ENCODE data around the gene C17orf67. TPM values are rescaled to one million over a fixed set of nuclear protein-coding genes. Genes with fewer than 3 reads are reported as not detected.

C17orf67 gene
- polyA plus RNA-seq, 1 donor (not counting 4 experiments of a cell fraction or from before 2014, with no cell fraction given), result 0.46 TPM

GRCh38 chr17:56849131-56849530, 15.4 kb upstream of the C17orf67 start:
- dilution Hi-C loops (cut with MboI; ENCODE audit: extremely low pct_ligation_motif_present, low sequenced_read_pairs), result no loop called here
- H3K9me1 ChIP-seq (ENCODE audit: control insufficient read depth, extremely low read depth, insufficient read depth, low read length), result no peaks in the 10 kb centered on the region

GRCh38 chr17:56847106-56847505, 13.4 kb upstream of the C17orf67 start:
- dilution Hi-C loops (cut with MboI; ENCODE audit: extremely low pct_ligation_motif_present, low sequenced_read_pairs), result no loop called here
- Histone ChIP-seq H3K36me3 (ENCODE audit: control insufficient read depth in 2 of 2, extremely low read depth in 1 of 2, insufficient read depth in 2 of 2, low read length in 2 of 2) (peaks cover 3 to 6% of the 10 kb centered on the region in 2 experiments), H3K4me1 (ENCODE audit: control insufficient read depth, extremely low read depth, insufficient read depth, low read length) (no peaks in the 10 kb centered on the region)

More at GRCh38 chr17:56849131-56849530, 15.4 kb upstream of the C17orf67 start:
- H3K9ac ChIP-seq (ENCODE audit: control insufficient read depth, extremely low read depth, insufficient read depth, low read length), result no peak overlapping the region
- no peak overlapping the region for H3K4me3 ChIP-seq (ENCODE audit: control insufficient read depth in 2 of 3, extremely low read depth in 1 of 3, insufficient read depth in 2 of 3, low read depth in 1 of 3, low read length in 3 of 3)
- no peaks in the 10 kb centered on the region for H3K27me3 ChIP-seq (ENCODE audit: control insufficient read depth, extremely low read depth, insufficient read depth, low read length)
- H3K4me1 ChIP-seq (ENCODE audit: control insufficient read depth, extremely low read depth, insufficient read depth, low read length), result no peaks in the 10 kb centered on the region
- H2AFZ ChIP-seq (ENCODE audit: control insufficient read depth, low read length), result no peak overlapping the region
- FAIRE-seq (no peak), DNase-seq (ENCODE audit: low read depth, low spot score) (no peak)
- TF ChIP-seq EZH2 (IDR thresholded peaks at IDR 0.05; ENCODE audit: low read length) (no peak), CTCF (optimal IDR thresholded peaks at IDR 0.05 in 1 of 3, IDR thresholded peaks at IDR 0.05 in 1 of 3, conservative IDR thresholded peaks at IDR 0.05 in 1 of 3; ENCODE audit: extremely low read depth in 1 of 3, insufficient read depth in 2 of 3, low read length in 3 of 3) (no peak)
- H4K20me1 ChIP-seq (ENCODE audit: control insufficient read depth, extremely low read depth, insufficient read depth, low read length), result no peaks in the 10 kb centered on the region
- H3K4me2 ChIP-seq (ENCODE audit: control insufficient read depth, extremely low read depth, insufficient read depth, low read depth, low read length), result no peak overlapping the region
- peaks cover 3 to 6% of the 10 kb centered on the region in 2 experiments for H3K36me3 ChIP-seq (ENCODE audit: control insufficient read depth in 2 of 2, extremely low read depth in 1 of 2, insufficient read depth in 2 of 2, low read length in 2 of 2)
- H3K79me2 ChIP-seq (ENCODE audit: control insufficient read depth, insufficient read depth, low read length), result no peaks in the 10 kb centered on the region
- H3K9me3 ChIP-seq (ENCODE audit: control insufficient read depth, low read depth, low read length), result no peaks in the 10 kb centered on the region
- H3K27ac ChIP-seq (ENCODE audit: control insufficient read depth, insufficient read depth, low read length), result no peak overlapping the region

More at GRCh38 chr17:56847106-56847505, 13.4 kb upstream of the C17orf67 start:
- H3K4me3 ChIP-seq (ENCODE audit: control insufficient read depth in 2 of 3, extremely low read depth in 1 of 3, insufficient read depth in 2 of 3, low read depth in 1 of 3, low read length in 3 of 3), result no peak overlapping the region
- no peaks in the 10 kb centered on the region for H3K79me2 ChIP-seq (ENCODE audit: control insufficient read depth, insufficient read depth, low read length)
- H4K20me1 ChIP-seq (ENCODE audit: control insufficient read depth, extremely low read depth, insufficient read depth, low read length), result no peaks in the 10 kb centered on the region
- no peaks in the 10 kb centered on the region for H3K9me1 ChIP-seq (ENCODE audit: control insufficient read depth, extremely low read depth, insufficient read depth, low read length)
- no peak overlapping the region for H3K27ac ChIP-seq (ENCODE audit: control insufficient read depth, insufficient read depth, low read length)
- no peak overlapping the region for H3K9ac ChIP-seq (ENCODE audit: control insufficient read depth, extremely low read depth, insufficient read depth, low read length)
- TF ChIP-seq EZH2 (IDR thresholded peaks at IDR 0.05; ENCODE audit: low read length) (no peak), CTCF (optimal IDR thresholded peaks at IDR 0.05 in 1 of 3, IDR thresholded peaks at IDR 0.05 in 1 of 3, conservative IDR thresholded peaks at IDR 0.05 in 1 of 3; ENCODE audit: extremely low read depth in 1 of 3, insufficient read depth in 2 of 3, low read length in 3 of 3) (no peak)
- no peaks in the 10 kb centered on the region for H3K27me3 ChIP-seq (ENCODE audit: control insufficient read depth, extremely low read depth, insufficient read depth, low read length)
- no peak overlapping the region for H3K4me2 ChIP-seq (ENCODE audit: control insufficient read depth, extremely low read depth, insufficient read depth, low read depth, low read length)
- FAIRE-seq, result no peak
- no peaks in the 10 kb centered on the region for H3K9me3 ChIP-seq (ENCODE audit: control insufficient read depth, low read depth, low read length)
- DNase-seq (ENCODE audit: low read depth, low spot score), result no peak
- H2AFZ ChIP-seq (ENCODE audit: control insufficient read depth, low read length), result no peak overlapping the region

All from keratinocyte (primary cell).